Measurements from ENCODE around the gene MAP3K7. TPM values are rescaled to one million over a fixed set of nuclear protein-coding genes. Genes with fewer than 3 reads are reported as not detected.
A peak's percentile ranks its signal among the peaks of the same experiment; 100 is the strongest.

Gene MAP3K7
- total RNA-seq, 2 donors from 2014 or later = 25.3 to 26.3 TPM

GRCh38 chr6:90596967-90597539 is 10.2 kb upstream of the MAP3K7 start:
- no peaks in the 10 kb centered on the region for H3K9me3 Mint-ChIP-seq
- ATAC-seq (replicated peaks in 1 of 2) = no peak
- H3K27ac Mint-ChIP-seq = no peak overlapping the region
- H3K4me3 Mint-ChIP-seq = no peak overlapping the region
- H3K36me3 Mint-ChIP-seq (ENCODE audit: insufficient read depth in 2 of 2) = no peaks in the 10 kb centered on the region
- H3K4me1 Mint-ChIP-seq (ENCODE audit: low read depth) = no peaks in the 10 kb centered on the region
- DNase-seq = no peak
- peaks cover 51% of the 10 kb centered on the region for H3K27me3 Mint-ChIP-seq (ENCODE audit: low read depth)

- Mint-ChIP-seq H3K27me3 (ENCODE audit: low read depth) (peaks cover 51% of the 10 kb centered on the region), H3K36me3 (ENCODE audit: insufficient read depth in 2 of 2) (no peaks in the 10 kb centered on the region), H3K4me3 (no peak overlapping the region), H3K27ac (no peak overlapping the region), H3K9me3 (no peaks in the 10 kb centered on the region), H3K4me1 (ENCODE audit: low read depth) (no peaks in the 10 kb centered on the region)
- DNase-seq (no peak), ATAC-seq (replicated peaks in 1 of 2) (no peak)
Measured at GRCh38 chr6:90595854-90596253, 9.0 kb upstream of the MAP3K7 start.

- peak; percentile 28 to 37 for ATAC-seq (replicated peaks in 1 of 2)
- Mint-ChIP-seq H3K4me3 (peak overlapping the region; percentile 94 to 96), H3K4me1 (ENCODE audit: low read depth) (peaks cover 60% of the 10 kb centered on the region), H3K27ac (peak overlapping the region; percentile 98), H3K27me3 (ENCODE audit: low read depth) (peaks cover 18% of the 10 kb centered on the region), H3K9me3 (no peaks in the 10 kb centered on the region), H3K36me3 (ENCODE audit: insufficient read depth in 2 of 2) (peaks cover 2 to 6% of the 10 kb centered on the region in 2 donors)
- peak; percentile 38 to 48 for DNase-seq
Measured at GRCh38 chr6:90586546-90586835, 381 bp downstream of the MAP3K7 start.

- Mint-ChIP-seq H3K9me3 (no peaks in the 10 kb centered on the region), H3K27me3 (ENCODE audit: low read depth) (peaks cover 14% of the 10 kb centered on the region), H3K4me3 (peak overlapping the region; percentile 94 to 96), H3K4me1 (ENCODE audit: low read depth) (peaks cover 60% of the 10 kb centered on the region), H3K27ac (peak overlapping the region; percentile 8), H3K36me3 (ENCODE audit: insufficient read depth in 2 of 2) (peaks cover 2 to 6% of the 10 kb centered on the region in 2 donors)
- no peak for DNase-seq
- no peak for ATAC-seq (replicated peaks in 1 of 2)
Measured at GRCh38 chr6:90584636-90585255, 2.1 kb downstream of the MAP3K7 start.

GRCh38 chr6:90583836-90584481 is 2.9 kb downstream of the MAP3K7 start:
- DNase-seq = no peak
- Mint-ChIP-seq H3K27ac (peak overlapping the region; percentile 61), H3K4me3 (peak overlapping the region; percentile 94 to 96), H3K9me3 (no peaks in the 10 kb centered on the region), H3K36me3 (ENCODE audit: insufficient read depth in 2 of 2) (peaks cover 2 to 6% of the 10 kb centered on the region in 2 donors), H3K4me1 (ENCODE audit: low read depth) (peaks cover 56% of the 10 kb centered on the region), H3K27me3 (ENCODE audit: low read depth) (peaks cover 6% of the 10 kb centered on the region)
- ATAC-seq (replicated peaks in 1 of 2) = no peak

- H3K9me3 Mint-ChIP-seq = no peaks in the 10 kb centered on the region
- H3K4me3 Mint-ChIP-seq = peak overlapping the region; percentile 25 to 55
- ATAC-seq (replicated peaks in 1 of 2) (no peak), DNase-seq (no peak)
- H3K36me3 Mint-ChIP-seq (ENCODE audit: insufficient read depth in 2 of 2) = peaks cover 2 to 6% of the 10 kb centered on the region in 2 donors
- H3K4me1 Mint-ChIP-seq (ENCODE audit: low read depth) = peaks cover 56% of the 10 kb centered on the region
- peak overlapping the region; percentile 61 for H3K27ac Mint-ChIP-seq
- H3K27me3 Mint-ChIP-seq (ENCODE audit: low read depth) = no peaks in the 10 kb centered on the region
Measured at GRCh38 chr6:90583179-90583835, 3.6 kb downstream of the MAP3K7 start.

- peaks cover 41% of the 10 kb centered on the region for H3K4me1 Mint-ChIP-seq (ENCODE audit: low read depth)
- H3K27me3 Mint-ChIP-seq (ENCODE audit: low read depth) = no peaks in the 10 kb centered on the region
- H3K27ac Mint-ChIP-seq = no peak overlapping the region
- H3K4me3 Mint-ChIP-seq = no peak overlapping the region
- ATAC-seq (replicated peaks in 1 of 2) (no peak), DNase-seq (no peak)
- no peaks in the 10 kb centered on the region for H3K9me3 Mint-ChIP-seq
- H3K36me3 Mint-ChIP-seq (ENCODE audit: insufficient read depth in 2 of 2) = peaks cover 0 to under 1% of the 10 kb centered on the region in 2 donors
Measured at GRCh38 chr6:90581146-90581545, 5.7 kb downstream of the MAP3K7 start.

- H3K36me3 Mint-ChIP-seq (ENCODE audit: insufficient read depth in 2 of 2) = no peaks in the 10 kb centered on the region
- no peak for ATAC-seq (replicated peaks in 1 of 2)
- peaks cover 22% of the 10 kb centered on the region for H3K4me1 Mint-ChIP-seq (ENCODE audit: low read depth)
- H3K27ac Mint-ChIP-seq = no peak overlapping the region
- no peaks in the 10 kb centered on the region for H3K9me3 Mint-ChIP-seq
- H3K4me3 Mint-ChIP-seq = no peak overlapping the region
- no peaks in the 10 kb centered on the region for H3K27me3 Mint-ChIP-seq (ENCODE audit: low read depth)
- no peak for DNase-seq
Measured at GRCh38 chr6:90578894-90579549, 7.8 kb downstream of the MAP3K7 start.

- no peaks in the 10 kb centered on the region for H3K9me3 Mint-ChIP-seq
- no peak overlapping the region for H3K4me3 Mint-ChIP-seq
- H3K36me3 Mint-ChIP-seq (ENCODE audit: insufficient read depth in 2 of 2) = peaks cover 1 to 5% of the 10 kb centered on the region in 2 donors
- DNase-seq (no peak), ATAC-seq (replicated peaks in 1 of 2) (no peak)
- no peak overlapping the region for H3K27ac Mint-ChIP-seq
- H3K27me3 Mint-ChIP-seq (ENCODE audit: low read depth) = no peaks in the 10 kb centered on the region
- no peaks in the 10 kb centered on the region for H3K4me1 Mint-ChIP-seq (ENCODE audit: low read depth)
Measured at GRCh38 chr6:90575267-90575666, 11.6 kb downstream of the MAP3K7 start.

GRCh38 chr6:90574610-90575009 is 12.3 kb downstream of the MAP3K7 start:
- H3K36me3 Mint-ChIP-seq (ENCODE audit: insufficient read depth in 2 of 2) = peaks cover 3 to 6% of the 10 kb centered on the region in 2 donors
- no peaks in the 10 kb centered on the region for H3K4me1 Mint-ChIP-seq (ENCODE audit: low read depth)
- H3K27me3 Mint-ChIP-seq (ENCODE audit: low read depth) = no peaks in the 10 kb centered on the region
- ATAC-seq (replicated peaks in 1 of 2) (no peak), DNase-seq (no peak)
- no peaks in the 10 kb centered on the region for H3K9me3 Mint-ChIP-seq
- no peak overlapping the region for H3K4me3 Mint-ChIP-seq
- H3K27ac Mint-ChIP-seq = peak overlapping the region; percentile 52

- Mint-ChIP-seq H3K4me1 (ENCODE audit: low read depth) (no peaks in the 10 kb centered on the region), H3K27me3 (ENCODE audit: low read depth) (no peaks in the 10 kb centered on the region), H3K4me3 (no peak overlapping the region), H3K36me3 (ENCODE audit: insufficient read depth in 2 of 2) (peaks cover 4 to 8% of the 10 kb centered on the region in 2 donors), H3K27ac (no peak overlapping the region), H3K9me3 (no peaks in the 10 kb centered on the region)
- no peak for ATAC-seq (replicated peaks in 1 of 2)
- no peak for DNase-seq
Measured at GRCh38 chr6:90573624-90574023, 13.2 kb downstream of the MAP3K7 start.

GRCh38 chr6:90572856-90573255 is 14.0 kb downstream of the MAP3K7 start:
- ATAC-seq (replicated peaks in 1 of 2) = no peak
- no peak overlapping the region for H3K27ac Mint-ChIP-seq
- H3K4me1 Mint-ChIP-seq (ENCODE audit: low read depth) = no peaks in the 10 kb centered on the region
- H3K36me3 Mint-ChIP-seq (ENCODE audit: insufficient read depth in 2 of 2) = peaks cover 4 to 11% of the 10 kb centered on the region in 2 donors
- DNase-seq = no peak
- no peak overlapping the region for H3K4me3 Mint-ChIP-seq
- no peaks in the 10 kb centered on the region for H3K9me3 Mint-ChIP-seq
- H3K27me3 Mint-ChIP-seq (ENCODE audit: low read depth) = no peaks in the 10 kb centered on the region

- no peaks in the 10 kb centered on the region for H3K27me3 Mint-ChIP-seq (ENCODE audit: low read depth)
- ATAC-seq (replicated peaks in 1 of 2) (no peak), DNase-seq (no peak)
- H3K4me3 Mint-ChIP-seq = no peak overlapping the region
- peaks cover 8% of the 10 kb centered on the region for H3K4me1 Mint-ChIP-seq (ENCODE audit: low read depth)
- H3K36me3 Mint-ChIP-seq (ENCODE audit: insufficient read depth in 2 of 2) = peaks cover 11 to 28% of the 10 kb centered on the region in 2 donors
- no peak overlapping the region for H3K27ac Mint-ChIP-seq
- no peaks in the 10 kb centered on the region for H3K9me3 Mint-ChIP-seq
Measured at GRCh38 chr6:90569223-90569622, 17.6 kb downstream of the MAP3K7 start.

Data from activated T-cell treated with anti-CD3 and anti-CD28 coated beads, Interleukin-2, amount 50 U/mL, for 72 hours (primary cell).